ENCODE data around the gene UBE2D2.
"Not testable (repeated sequence)": the region's sequence is repeated elsewhere in the genome, so short reads cannot be mapped to it uniquely, and the experiment has no call there.

UBE2D2 gene

GRCh38 chr5:139526309-139527089, 34.6 kb upstream of the UBE2D2 start:
- H3K9ac ChIP-seq (ENCODE audit: low read depth, low read length, poor library complexity); H3K4ac ChIP-seq (ENCODE audit: low read length); H3K4me2 ChIP-seq (ENCODE audit: insufficient read depth, low read length, poor library complexity, severe bottlenecking); H3K27ac ChIP-seq (replicated peaks; ENCODE audit: low read length); H3K79me1 ChIP-seq (ENCODE audit: low read depth, low read length); H3K9me3 ChIP-seq (replicated peaks in 1 of 2; ENCODE audit: control insufficient read depth in 2 of 2, insufficient read depth in 1 of 2, low read depth in 1 of 2, low read length in 2 of 2); DNase-seq (ENCODE audit: low spot score); H2BK5ac ChIP-seq (ENCODE audit: low read length); H3K27me3 ChIP-seq (ENCODE audit: control insufficient read depth in 3 of 3, insufficient read depth in 3 of 3, low read depth in 1 of 3, low read length in 3 of 3); H3K14ac ChIP-seq (ENCODE audit: low read length); H3K36me3 ChIP-seq (replicated peaks in 1 of 2; ENCODE audit: control insufficient read depth in 2 of 2, insufficient read depth in 2 of 2, low read length in 2 of 2); H4K8ac ChIP-seq (ENCODE audit: low read depth, low read length); H4K91ac ChIP-seq (ENCODE audit: low read depth, low read length, poor library complexity); H2BK15ac ChIP-seq (ENCODE audit: low read length); H3K23ac ChIP-seq (ENCODE audit: low read depth, low read length, poor library complexity); H2BK120ac ChIP-seq (ENCODE audit: low read depth, low read length); H3K18ac ChIP-seq (ENCODE audit: low read length); H2AK5ac ChIP-seq (ENCODE audit: low read depth, low read length); H2BK12ac ChIP-seq (ENCODE audit: low read length): not testable (repeated sequence)
- peak overlapping the region in 1 of 2 donors; percentile 36 for H3K4me3 ChIP-seq (ENCODE audit: low read length in 2 of 2)
- peak overlapping the region; percentile 88 for H2AFZ ChIP-seq (ENCODE audit: low read length)
- H3K4me1 ChIP-seq (ENCODE audit: control insufficient read depth in 2 of 2, insufficient read depth in 1 of 2, low read depth in 1 of 2, low read length in 2 of 2), result peaks cover 9 to 11% of the 10 kb centered on the region in 2 donors
- 100% methylated on average over 1 of the region's 22 CpGs; no CpG with 5 or more reads in 1 of the 2 donors for WGBS, 2 donors (ENCODE audit: extremely low coverage in 2 of 2, insufficient read length in 2 of 2, insufficient replicate concordance in 1 of 2)

- not testable (repeated sequence) for H3K4me3 ChIP-seq (ENCODE audit: low read length in 2 of 2); H3K27me3 ChIP-seq (ENCODE audit: control insufficient read depth in 3 of 3, insufficient read depth in 3 of 3, low read depth in 1 of 3, low read length in 3 of 3); H3K23ac ChIP-seq (ENCODE audit: low read depth, low read length, poor library complexity); H2BK15ac ChIP-seq (ENCODE audit: low read length); DNase-seq (ENCODE audit: low spot score); H4K8ac ChIP-seq (ENCODE audit: low read depth, low read length); H3K79me1 ChIP-seq (ENCODE audit: low read depth, low read length); H2BK5ac ChIP-seq (ENCODE audit: low read length); H3K14ac ChIP-seq (ENCODE audit: low read length); H3K4ac ChIP-seq (ENCODE audit: low read length); H3K18ac ChIP-seq (ENCODE audit: low read length); H3K27ac ChIP-seq (replicated peaks; ENCODE audit: low read length); H2AK5ac ChIP-seq (ENCODE audit: low read depth, low read length); H3K36me3 ChIP-seq (replicated peaks in 1 of 2; ENCODE audit: control insufficient read depth in 2 of 2, insufficient read depth in 2 of 2, low read length in 2 of 2); H3K9ac ChIP-seq (ENCODE audit: low read depth, low read length, poor library complexity); H2AFZ ChIP-seq (ENCODE audit: low read length); H3K4me2 ChIP-seq (ENCODE audit: insufficient read depth, low read length, poor library complexity, severe bottlenecking); H2BK12ac ChIP-seq (ENCODE audit: low read length); H4K91ac ChIP-seq (ENCODE audit: low read depth, low read length, poor library complexity); H2BK120ac ChIP-seq (ENCODE audit: low read depth, low read length); H3K9me3 ChIP-seq (replicated peaks in 1 of 2; ENCODE audit: control insufficient read depth in 2 of 2, insufficient read depth in 1 of 2, low read depth in 1 of 2, low read length in 2 of 2)
- no CpG with 5 or more reads among the region's 2 CpGs for WGBS, 2 donors (ENCODE audit: extremely low coverage in 2 of 2, insufficient read length in 2 of 2, insufficient replicate concordance in 1 of 2)
- H3K4me1 ChIP-seq (ENCODE audit: control insufficient read depth in 2 of 2, insufficient read depth in 1 of 2, low read depth in 1 of 2, low read length in 2 of 2), result peaks cover 9 to 15% of the 10 kb centered on the region in 2 donors
These were observed 34.1 kb upstream of the UBE2D2 start for GRCh38 chr5:139527090-139527470.

DNA sequence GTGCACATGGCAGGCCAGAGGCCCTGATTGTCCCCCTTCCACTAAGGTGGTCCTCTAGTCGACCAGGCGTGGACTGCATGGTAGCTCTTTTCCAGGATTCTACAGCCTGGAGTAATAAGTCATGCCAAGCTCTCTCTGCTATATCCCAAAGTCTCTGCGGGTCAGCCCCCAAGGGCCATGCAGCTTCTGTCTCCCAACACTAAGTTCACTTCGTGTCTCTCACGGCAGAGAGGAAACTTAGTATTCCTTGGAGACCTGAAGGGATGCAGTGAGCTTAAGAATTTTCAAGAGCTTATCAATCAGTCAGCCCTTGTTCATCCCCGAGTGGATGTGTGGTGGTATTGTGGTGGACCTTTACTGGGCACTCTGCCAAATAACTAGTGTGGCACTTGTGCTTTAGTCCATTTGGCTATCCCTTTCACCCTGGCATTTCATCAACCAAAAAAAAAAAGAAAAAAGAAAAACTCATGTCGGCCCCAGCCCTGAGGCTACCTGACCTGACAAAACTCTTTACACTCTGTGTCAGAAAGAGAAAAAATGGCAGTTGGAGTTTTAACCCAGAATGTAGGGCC, 33.2 kb upstream of the UBE2D2 start:
- H3K4me1 ChIP-seq (ENCODE audit: control insufficient read depth in 2 of 2, insufficient read depth in 1 of 2, low read depth in 1 of 2, low read length in 2 of 2), result peaks cover 9 to 15% of the 10 kb centered on the region in 2 donors
- not testable (repeated sequence) for H3K14ac ChIP-seq (ENCODE audit: low read length); H3K18ac ChIP-seq (ENCODE audit: low read length); H3K4ac ChIP-seq (ENCODE audit: low read length); H3K23ac ChIP-seq (ENCODE audit: low read depth, low read length, poor library complexity); H2BK12ac ChIP-seq (ENCODE audit: low read length); H2AFZ ChIP-seq (ENCODE audit: low read length); H4K91ac ChIP-seq (ENCODE audit: low read depth, low read length, poor library complexity); H3K27ac ChIP-seq (replicated peaks; ENCODE audit: low read length); H3K4me2 ChIP-seq (ENCODE audit: insufficient read depth, low read length, poor library complexity, severe bottlenecking); H3K36me3 ChIP-seq (replicated peaks in 1 of 2; ENCODE audit: control insufficient read depth in 2 of 2, insufficient read depth in 2 of 2, low read length in 2 of 2); H4K8ac ChIP-seq (ENCODE audit: low read depth, low read length); H3K9me3 ChIP-seq (replicated peaks in 1 of 2; ENCODE audit: control insufficient read depth in 2 of 2, insufficient read depth in 1 of 2, low read depth in 1 of 2, low read length in 2 of 2); H2AK5ac ChIP-seq (ENCODE audit: low read depth, low read length); H2BK5ac ChIP-seq (ENCODE audit: low read length); H2BK15ac ChIP-seq (ENCODE audit: low read length); H3K79me1 ChIP-seq (ENCODE audit: low read depth, low read length); H3K9ac ChIP-seq (ENCODE audit: low read depth, low read length, poor library complexity); H3K27me3 ChIP-seq (ENCODE audit: control insufficient read depth in 3 of 3, insufficient read depth in 3 of 3, low read depth in 1 of 3, low read length in 3 of 3); DNase-seq (ENCODE audit: low spot score); H2BK120ac ChIP-seq (ENCODE audit: low read depth, low read length); H3K4me3 ChIP-seq (ENCODE audit: low read length in 2 of 2)
- no CpG with 5 or more reads among the region's 7 CpGs for WGBS, 2 donors (ENCODE audit: extremely low coverage in 2 of 2, insufficient read length in 2 of 2, insufficient replicate concordance in 1 of 2)

DNA sequence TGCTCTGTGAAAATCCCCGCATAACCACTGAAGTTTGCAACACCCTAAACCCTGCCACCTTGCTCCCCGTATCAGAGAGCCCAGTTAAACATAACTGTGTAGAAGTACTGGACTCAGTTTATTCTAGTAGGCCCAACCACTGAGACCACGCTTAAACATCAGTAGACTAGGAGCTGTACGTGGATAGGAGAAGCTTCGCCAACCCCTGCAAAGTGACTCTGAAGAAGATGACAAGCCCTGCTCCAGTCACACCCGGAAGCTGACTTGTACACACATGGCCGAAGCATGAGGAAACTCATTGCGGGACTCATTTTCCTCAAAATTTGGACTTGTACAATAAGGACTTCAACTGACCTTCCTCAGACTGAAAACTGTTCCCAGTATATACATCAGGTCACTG, 32.4 kb upstream of the UBE2D2 start:
- H2AK5ac ChIP-seq (ENCODE audit: low read depth, low read length); H3K27ac ChIP-seq (replicated peaks; ENCODE audit: low read length); H4K91ac ChIP-seq (ENCODE audit: low read depth, low read length, poor library complexity); H3K4me2 ChIP-seq (ENCODE audit: insufficient read depth, low read length, poor library complexity, severe bottlenecking); H3K4ac ChIP-seq (ENCODE audit: low read length); H2BK120ac ChIP-seq (ENCODE audit: low read depth, low read length); H3K9me3 ChIP-seq (replicated peaks in 1 of 2; ENCODE audit: control insufficient read depth in 2 of 2, insufficient read depth in 1 of 2, low read depth in 1 of 2, low read length in 2 of 2); H3K18ac ChIP-seq (ENCODE audit: low read length); H2BK12ac ChIP-seq (ENCODE audit: low read length); H2BK5ac ChIP-seq (ENCODE audit: low read length); H3K79me1 ChIP-seq (ENCODE audit: low read depth, low read length); H3K14ac ChIP-seq (ENCODE audit: low read length); H3K4me3 ChIP-seq (ENCODE audit: low read length in 2 of 2); H2AFZ ChIP-seq (ENCODE audit: low read length); H3K36me3 ChIP-seq (replicated peaks in 1 of 2; ENCODE audit: control insufficient read depth in 2 of 2, insufficient read depth in 2 of 2, low read length in 2 of 2); DNase-seq (ENCODE audit: low spot score); H3K27me3 ChIP-seq (ENCODE audit: control insufficient read depth in 3 of 3, insufficient read depth in 3 of 3, low read depth in 1 of 3, low read length in 3 of 3); H4K8ac ChIP-seq (ENCODE audit: low read depth, low read length); H3K9ac ChIP-seq (ENCODE audit: low read depth, low read length, poor library complexity); H3K23ac ChIP-seq (ENCODE audit: low read depth, low read length, poor library complexity); H2BK15ac ChIP-seq (ENCODE audit: low read length): not testable (repeated sequence)
- H3K4me1 ChIP-seq (ENCODE audit: control insufficient read depth in 2 of 2, insufficient read depth in 1 of 2, low read depth in 1 of 2, low read length in 2 of 2), result peaks cover 5 to 15% of the 10 kb centered on the region in 2 donors
- WGBS, 2 donors (ENCODE audit: extremely low coverage in 2 of 2, insufficient read length in 2 of 2, insufficient replicate concordance in 1 of 2), result no CpG with 5 or more reads among the region's 8 CpGs

Measured in neuronal stem cell (in vitro differentiated cells).